Measurements from ENCODE around the gene USP30.
A peak's percentile ranks its signal among the peaks of the same experiment; 100 is the strongest.
"Not testable (repeated sequence)": the region's sequence is repeated elsewhere in the genome, so short reads cannot be mapped to it uniquely, and the experiment has no call there.

Gene USP30

DNA sequence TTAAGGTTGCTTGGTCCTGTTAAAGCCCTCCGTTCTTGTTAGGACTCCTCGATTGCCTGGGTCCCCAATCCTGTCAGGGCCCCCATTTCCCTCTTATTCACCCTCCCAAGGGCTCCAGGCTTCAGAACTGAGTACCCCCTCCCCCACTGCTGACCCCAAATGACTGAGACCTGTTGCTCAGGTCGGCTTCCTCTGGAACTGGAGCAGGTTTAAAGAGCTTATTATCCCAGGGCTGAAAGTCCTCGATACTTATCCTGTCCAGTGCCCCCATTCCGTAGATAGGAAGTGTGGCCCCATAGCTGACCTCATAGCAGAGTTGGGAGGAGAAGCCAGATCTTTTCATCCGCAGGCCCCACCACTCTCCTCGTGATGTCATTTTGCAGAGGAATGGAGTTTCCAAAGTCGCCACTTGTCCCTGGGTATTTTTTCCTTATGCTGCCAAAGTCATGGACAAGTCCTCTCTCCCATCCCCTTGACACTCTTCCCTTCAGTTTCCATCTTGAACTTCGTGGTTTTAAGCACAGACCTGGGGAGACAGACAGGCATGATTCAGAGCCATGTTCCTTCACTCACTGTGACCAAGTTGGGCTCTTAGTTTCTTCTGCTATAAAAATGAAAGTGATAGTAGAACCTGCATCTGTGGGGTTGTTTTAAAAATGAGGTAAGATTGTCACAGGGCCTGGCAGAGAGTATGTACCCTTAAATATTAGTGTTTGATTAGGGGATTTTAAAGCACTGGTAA is 1.2 kb downstream of the USP30 start:
- peak; percentile 50 for DNase-seq (ENCODE audit: low spot score)

DNA sequence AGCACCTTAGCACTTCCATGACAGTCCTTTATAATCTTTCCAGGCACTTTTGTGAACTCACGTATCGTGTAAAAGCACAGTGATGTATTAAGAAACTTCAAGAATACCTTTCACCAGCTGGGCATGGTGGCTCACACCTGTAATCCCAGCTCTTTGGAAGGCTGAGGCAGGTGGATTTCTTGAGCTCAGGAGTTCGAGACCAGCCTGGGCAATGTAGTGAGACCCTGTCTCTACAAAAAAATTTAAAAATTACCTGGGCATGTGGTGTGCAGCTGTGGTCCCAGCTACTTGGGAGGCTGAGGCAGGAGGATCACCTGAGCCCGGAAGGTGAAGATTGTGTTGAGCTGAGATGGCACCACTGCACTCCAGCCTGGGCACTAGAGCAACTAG is 1.7 kb downstream of the USP30 start:
- not testable (repeated sequence) for DNase-seq (ENCODE audit: low spot score)

DNA sequence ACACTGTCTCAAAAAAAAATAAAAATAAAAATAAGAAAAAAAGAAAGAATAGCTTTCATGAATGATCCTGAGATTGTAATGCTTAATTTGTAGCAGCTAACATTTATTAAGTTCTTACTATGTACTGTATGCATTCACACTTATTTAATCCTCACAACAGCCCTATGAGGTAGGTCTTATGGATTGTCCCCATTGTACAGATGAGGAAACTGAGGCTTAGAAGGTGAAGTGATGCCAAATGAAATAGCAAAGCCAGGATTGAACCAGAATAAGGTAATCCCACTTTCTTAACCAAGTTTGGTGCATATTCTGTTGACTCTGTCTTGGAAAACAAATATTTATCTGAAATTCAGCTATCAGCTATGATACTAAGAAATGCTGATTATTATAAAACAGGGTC is 2.1 kb downstream of the USP30 start:
- no peak for DNase-seq (ENCODE audit: low spot score)

DNA sequence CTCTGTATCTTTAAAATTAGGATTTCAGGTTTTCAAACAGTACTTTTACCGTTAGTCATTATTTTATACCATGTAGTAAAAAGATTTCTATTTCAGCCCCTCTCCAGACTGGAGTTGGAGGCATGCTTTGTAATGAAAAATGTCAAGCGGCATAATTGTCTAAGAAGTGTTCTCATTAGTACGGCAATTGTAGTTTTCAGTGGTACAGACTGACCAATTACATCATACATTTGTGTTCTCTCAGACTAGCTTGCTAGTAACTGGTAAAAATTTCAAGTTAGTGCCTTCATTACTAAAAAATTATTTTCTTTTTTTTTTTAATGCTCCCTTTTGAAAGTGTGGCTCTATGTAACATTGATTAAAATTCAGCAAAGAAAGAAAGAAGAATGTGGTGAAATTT is 4.5 kb downstream of the USP30 start:
- no peak for DNase-seq (ENCODE audit: low spot score)

DNA sequence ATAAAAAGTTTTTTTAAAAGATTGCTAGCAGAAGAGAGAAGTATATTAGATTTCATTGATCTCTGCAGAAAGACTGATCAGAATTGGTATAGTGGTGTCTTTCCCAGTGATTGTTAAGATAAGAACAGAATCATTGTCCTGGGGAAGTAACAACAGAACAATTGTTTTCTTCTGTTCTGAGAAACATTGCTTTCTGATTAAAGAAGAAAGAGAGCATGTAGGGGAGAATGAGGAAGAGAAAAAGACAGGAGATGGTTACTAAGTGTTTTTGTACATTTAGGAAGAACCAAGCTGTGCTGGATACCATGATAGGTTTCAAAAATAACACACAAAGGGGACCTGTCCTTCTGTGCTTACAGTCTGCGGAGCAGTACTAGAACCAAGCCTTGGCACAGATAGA is 5.0 kb downstream of the USP30 start:
- no peak for DNase-seq (ENCODE audit: low spot score)

DNA sequence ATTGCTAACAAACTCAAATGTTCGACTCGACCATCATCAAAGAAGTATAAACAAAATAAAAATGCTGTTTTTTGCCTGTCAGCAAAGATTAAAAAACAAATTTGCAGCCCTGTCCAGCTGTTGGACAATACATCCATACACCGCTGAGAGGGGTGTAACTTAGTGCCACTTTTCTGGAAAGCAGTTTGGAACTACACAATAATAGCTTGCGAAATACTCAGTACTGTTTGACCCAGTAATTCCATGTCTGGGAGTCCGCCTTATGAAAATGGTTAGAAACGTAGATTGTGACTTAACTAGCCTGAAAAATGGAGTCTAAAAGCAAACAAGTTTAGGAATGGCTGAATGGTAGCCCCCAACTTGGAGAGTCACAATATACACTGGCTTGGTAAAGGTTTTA is 6.4 kb downstream of the USP30 start:
- no peak for DNase-seq (ENCODE audit: low spot score)

DNA sequence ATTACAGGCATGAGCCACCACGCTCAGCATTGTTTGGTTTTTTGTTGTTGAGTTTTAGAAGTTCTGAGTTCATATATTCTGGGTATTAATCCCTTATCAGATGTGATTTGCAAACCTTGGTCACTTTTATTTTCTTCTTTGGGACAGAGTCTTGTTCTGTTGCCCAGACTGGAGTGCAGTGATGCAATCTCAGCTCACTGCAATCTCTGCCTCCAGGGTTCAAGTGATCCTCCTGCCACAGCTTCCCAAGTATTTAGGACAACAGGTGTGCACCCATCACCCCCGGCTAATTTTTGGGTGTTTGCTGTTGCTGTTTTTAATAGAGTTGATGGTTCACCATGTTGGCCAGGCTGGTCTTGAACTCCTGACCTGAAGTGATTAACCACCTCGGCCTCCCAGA is 11.8 kb downstream of the USP30 start:
- DNase-seq (ENCODE audit: low spot score), result no peak

DNA sequence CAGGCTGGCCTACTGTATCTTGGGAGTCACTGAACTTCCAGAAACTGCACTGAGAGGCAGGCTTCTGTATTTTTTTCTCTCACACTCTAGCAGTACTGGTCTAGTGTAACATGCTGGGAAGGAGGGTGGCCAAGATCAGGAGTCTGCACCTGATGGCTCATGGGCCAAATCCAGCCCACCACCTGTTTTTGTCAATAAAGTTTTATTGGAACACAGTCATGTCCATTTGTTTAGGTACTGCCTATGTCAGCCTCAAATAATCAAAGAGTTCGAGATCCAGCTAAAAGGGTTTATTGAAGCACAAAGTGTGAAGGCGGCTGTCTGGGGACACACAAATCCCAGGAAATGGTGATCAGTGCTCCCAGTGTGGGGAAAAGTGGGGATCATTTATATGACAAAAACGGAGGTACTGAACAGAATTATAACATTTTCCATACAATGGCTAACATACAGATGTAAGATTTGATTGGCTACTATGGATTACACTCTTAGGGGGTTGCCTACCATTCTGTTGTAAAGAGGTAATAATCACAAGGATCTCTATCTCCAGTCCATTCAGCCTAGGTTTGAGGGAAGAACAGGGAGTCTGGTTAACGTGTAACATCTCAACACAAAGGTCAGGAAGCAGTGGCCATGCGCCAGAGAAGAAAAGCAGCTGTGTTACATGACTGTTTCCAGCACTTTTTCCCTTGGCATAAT is 12.9 kb downstream of the USP30 start:
- peak; percentile 29 for DNase-seq (ENCODE audit: low spot score)

DNA sequence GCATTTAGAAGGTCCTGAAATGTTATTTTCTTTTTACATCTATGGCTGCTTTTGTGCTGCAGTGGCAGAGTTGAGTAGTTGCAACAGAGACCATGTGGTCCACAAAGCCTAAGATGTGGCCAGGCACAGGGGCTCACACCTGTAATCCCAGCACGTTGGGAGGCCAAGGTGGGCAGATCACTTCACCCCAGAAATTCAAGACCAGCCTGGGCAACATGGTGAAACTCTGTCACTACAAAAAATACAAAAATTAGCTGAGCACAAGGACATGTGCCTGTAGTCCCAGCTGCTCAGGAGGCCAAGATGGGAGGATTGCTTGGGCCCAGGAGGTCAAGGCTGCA is 13.4 kb downstream of the USP30 start:
- DNase-seq (ENCODE audit: low spot score), result no peak

DNA sequence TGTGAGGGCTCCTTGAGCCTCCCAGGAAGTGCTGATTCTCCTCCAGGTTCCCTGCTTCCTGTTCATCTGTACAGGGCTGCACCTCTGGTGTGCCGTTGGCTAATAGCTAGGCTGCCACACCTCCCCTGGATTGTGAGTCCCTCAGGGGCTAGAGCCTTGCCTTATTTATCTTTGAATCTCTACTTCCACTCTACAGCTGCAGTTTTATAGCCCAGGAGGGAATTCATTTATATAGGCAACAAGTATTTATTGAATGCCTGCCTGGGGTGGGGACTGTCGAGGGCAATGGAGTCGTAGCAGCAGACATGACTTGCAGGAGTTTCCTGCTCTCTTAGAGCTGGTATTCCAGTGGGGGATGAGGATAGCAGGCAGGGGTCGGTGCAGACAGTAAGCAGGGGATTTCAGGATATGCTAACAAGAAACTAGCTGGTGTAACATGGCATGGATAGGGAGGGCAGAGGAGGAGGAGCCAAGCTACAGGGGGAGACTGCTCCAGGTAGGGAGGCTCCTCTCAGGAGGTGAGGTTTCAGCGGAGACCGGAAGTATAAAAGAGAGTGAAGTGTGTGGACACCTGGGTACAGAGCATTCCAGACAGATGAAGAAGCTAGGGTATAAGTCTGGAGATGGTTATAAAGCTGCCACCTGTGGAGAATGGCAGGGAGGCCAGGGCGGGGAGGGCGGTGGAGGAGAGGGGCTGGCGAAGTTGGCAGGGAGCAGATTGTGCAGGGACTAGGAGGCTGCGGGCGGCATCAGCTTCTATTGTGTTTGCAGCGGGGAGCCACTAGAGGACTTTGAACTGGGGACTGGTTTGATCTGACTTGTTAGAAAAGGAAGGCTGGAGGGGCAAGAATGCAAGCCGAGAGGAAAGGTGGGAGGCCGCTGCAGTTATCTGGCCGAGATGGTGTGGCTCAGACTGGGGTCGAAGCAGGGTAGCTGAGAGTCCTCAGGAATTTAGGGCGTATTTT is 17.2 kb downstream of the USP30 start:
- no peak for DNase-seq (ENCODE audit: low spot score)

DNA sequence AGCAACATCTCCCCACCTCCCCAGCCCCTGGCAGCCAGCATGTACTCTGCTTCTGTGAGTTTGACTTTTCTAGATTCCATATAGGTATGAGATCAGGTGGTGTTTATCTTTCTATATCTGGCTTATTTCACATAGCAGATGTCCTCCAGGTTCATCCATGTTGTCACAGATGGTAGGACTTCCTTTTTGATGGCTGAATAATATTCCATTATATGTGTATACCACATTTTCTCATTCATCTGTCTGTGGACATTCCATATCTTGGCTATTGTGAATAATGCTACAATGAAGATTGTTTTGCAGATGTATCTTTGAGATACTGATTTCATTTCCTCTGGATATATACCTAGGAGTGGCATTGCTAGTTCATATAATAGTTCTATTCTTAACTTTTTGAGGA is 22.5 kb downstream of the USP30 start:
- no peak for DNase-seq (ENCODE audit: low spot score)

DNA sequence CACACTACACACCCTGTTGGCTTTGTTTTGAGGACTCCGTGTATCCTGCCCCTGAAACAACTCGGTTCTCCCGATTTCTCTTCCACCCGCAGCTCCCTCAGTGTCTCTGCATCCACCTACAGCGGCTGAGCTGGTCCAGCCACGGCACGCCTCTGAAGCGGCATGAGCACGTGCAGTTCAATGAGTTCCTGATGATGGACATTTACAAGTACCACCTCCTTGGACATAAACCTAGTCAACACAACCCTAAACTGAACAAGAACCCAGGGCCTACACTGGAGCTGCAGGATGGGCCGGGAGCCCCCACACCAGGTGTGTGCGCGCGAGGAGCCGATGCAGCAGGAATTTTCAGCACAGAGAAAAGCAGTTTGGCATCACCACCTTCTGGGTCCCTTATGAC is 30.4 kb downstream of the USP30 start:
- no peak for DNase-seq (ENCODE audit: low spot score)

DNA sequence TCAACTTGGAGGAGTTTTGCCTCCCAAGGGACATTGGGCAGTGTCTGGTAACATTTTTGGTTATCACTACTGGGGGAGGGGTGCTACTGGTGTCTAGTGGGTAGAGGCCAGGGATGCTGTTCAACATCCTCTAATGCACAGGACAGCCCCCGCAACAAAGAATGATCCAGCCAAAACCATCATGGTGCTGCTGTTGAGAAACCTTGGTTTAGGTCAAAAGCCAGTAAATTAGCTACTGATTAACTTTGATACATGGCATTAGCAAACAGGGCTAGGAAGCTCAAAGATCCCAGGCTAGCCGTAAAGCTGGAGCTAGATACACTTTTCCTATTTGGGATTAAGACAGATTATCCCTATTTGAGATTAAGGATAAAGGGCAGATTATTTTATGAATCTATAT is 32.0 kb downstream of the USP30 start:
- DNase-seq (ENCODE audit: low spot score), result no peak

DNA sequence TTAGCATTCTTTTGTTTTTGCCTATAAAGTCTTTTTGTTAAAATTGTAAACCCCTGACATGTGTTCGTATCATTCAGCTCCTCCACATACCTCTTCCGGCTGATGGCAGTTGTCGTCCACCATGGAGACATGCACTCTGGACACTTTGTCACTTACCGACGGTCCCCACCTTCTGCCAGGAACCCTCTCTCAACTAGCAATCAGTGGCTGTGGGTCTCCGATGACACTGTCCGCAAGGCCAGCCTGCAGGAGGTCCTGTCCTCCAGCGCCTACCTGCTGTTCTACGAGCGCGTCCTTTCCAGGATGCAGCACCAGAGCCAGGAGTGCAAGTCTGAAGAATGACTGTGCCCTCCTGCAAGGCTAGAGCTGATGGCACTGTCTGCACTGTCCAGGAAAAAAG is 33.2 kb downstream of the USP30 start:
- no peak for DNase-seq (ENCODE audit: low spot score)

DNA sequence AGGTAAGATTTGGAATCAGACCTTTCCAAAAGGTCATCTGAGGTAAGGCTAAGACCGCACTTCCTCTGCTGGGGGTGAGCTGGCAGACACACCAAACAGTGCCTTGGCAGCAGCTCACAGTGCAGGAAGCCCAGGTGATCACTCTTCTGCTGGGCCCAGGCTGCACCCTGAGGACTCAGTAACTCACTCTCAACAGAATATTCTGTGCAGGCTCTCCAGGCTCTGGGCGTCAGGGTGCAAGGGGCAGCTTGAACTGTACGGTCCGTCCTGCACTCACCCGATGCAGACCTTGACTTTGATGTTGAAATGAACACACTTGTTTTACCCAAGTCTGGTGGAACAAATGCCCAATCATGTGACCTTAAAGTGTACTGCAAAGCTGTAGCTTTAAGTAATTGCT is 34.9 kb downstream of the USP30 start:
- DNase-seq (ENCODE audit: low spot score), result peak; percentile 17

DNA sequence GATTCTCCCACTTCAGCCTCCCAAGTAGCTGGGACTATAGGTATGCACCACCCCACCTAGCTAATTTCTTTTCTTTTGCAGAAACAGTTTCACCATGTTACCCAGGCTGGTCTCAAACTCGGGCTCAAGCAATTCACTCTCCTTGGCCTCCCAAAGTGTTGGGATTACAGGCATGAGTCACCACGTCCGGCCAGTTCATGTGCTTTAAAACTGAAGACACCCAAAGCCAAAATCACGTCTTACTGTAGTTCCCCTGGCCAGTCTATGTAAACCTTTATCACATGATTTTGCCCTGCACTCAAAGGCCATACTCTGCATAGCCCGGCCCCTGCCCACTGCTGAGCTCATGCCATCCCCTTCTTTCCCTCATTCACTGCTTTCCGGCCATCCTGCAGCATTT is 36.4 kb downstream of the USP30 start:
- DNase-seq (ENCODE audit: low spot score), result no peak

DNA sequence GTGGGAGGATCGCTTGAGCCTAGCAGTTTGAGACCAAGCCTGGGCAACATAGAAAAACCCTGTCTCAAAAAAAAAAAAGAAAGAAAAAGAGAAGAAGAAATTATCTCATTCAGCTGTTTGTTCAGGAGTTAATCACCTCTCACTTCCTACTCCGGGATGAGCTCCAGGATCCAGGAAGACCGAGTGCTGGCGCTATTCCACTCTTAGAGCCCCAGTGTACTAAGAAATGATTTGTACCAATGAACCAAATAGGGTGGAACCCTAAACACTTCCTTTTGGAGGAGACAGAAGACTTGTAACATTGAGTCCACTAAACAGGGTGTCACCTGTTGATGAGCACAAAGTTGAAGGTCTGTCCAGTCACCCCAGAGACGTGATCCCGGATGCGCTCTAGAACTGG is 37.3 kb downstream of the USP30 start:
- no peak for DNase-seq (ENCODE audit: low spot score)

DNA sequence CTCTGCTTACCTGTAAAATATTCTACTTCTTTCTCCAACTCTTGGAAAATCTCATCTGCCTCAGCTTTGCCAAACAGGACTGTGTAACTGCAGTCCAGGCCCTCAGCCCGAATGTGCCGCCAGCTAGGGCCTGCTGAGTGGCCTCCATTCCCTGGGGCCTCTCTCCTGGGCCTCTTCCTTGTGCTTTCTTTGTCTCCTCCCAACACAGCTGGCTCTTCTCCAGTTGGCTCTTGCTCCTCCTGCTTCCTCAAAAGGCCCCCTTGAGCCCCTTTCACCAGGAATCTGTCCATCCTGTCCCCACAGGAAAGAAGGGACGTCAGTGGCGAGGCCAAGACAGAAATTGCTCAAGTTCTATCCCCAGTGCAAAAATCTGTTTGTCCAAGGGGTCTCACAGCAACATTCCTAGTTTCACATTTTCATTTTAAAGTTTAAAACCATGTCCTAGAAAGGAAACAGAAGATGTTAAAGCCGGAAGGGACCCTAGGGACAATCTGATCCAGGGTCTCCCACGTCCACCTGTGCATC is 40.2 kb downstream of the USP30 start:
- DNase-seq (ENCODE audit: low spot score), result no peak

DNA sequence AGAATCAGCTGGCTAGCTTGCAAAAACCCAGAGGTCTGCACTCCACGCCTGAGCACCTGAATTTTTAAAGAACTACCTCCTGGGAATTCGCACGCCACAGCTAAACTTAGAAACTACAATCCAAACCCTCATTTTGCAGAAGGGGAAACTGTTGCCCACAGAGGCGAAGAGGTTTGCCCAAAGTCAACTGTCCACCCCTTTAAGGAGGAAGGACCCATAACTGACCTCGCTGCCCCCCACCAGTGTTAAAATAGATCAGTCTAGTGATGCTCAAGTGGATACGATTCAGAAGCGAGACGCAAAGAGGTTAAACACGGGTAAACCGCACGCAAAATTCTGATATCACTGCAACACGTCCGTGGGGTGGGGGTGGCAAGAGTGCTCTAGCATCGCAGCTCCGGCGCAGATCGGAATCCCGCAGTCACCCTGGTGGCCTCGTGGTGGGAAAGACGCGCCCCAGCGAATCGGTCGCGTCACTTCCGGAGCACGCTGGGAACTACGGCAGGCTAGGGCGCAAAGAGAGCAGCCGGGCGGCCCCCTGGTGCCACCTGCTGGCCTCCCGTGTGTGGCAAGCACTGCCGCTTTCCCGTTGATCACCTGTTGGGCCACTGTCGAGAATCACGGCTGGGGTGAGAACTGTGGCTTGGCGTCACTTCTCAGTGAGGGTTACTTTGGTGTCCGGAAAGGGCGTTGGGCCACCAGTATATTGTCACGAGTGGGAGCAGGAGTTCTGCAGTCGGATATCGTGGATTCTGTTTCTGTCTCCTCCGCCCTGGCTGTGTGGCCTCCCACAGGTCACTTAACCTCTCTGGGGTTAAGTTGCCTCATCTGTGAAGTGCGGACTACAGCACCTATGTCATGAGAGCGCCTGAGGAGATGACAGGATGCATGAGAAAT is 40.9 kb downstream of the USP30 start, which contains the start of gene ALKBH2:
ALKBH2 (minus strand) TSS at position 451 of the 897 bp plus-strand sequence. CDS start 686 bp downstream, outside the sequence.
- peak; percentile 92 for DNase-seq (ENCODE audit: low spot score)

DNA sequence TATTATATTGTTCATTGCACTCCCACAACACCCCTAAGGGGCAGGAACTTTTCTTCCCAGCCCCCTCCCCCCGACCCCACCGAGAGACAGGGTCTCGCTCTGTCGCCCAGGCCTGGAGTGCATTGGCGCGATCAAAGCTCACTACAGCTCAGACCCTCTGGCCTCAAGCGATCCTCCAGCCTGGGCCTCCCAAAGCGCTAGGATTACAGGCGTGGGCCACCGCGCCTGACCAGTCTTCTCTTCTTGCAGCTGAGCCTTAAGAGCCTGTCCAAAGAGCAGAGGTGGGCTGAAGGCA is 44.7 kb downstream of the USP30 start:
- no peak for DNase-seq (ENCODE audit: low spot score)

DNA sequence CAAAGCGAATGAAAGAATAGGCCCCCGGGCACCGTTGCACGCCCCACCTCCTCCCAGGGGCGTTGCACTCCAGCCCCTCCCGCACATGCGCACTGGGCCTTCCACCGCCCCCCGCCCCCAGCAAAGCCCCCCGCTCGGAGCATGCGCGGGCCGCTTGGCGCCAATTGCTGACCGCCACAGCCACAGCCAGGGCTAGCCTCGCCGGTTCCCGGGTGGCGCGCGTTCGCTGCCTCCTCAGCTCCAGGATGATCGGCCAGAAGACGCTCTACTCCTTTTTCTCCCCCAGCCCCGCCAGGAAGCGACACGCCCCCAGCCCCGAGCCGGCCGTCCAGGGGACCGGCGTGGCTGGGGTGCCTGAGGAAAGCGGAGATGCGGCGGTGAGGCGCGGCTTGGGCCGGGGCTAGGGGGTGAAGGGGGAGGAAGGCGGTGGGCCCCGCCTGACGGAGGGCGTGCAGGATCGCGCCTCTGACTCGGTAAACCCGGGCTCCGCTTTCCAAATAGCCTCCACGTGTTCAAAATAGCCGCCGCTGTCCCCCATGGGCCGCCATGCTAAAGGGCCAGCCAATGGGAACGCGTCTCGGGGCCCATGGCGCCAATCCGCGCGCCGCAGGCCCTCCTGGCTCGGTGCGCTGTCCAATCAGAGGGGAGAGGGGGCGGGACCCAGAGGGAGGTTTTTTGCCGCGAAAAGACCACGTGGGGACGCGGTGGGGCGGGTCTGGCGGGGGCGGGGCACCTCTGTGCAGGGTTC is 45.2 kb downstream of the USP30 start, which contains the start of gene UNG:
UNG (plus strand) TSS at position 163 of the 748 bp plus-strand sequence; CDS start at position 246, 83 bp downstream.
- DNase-seq (ENCODE audit: low spot score), result peak; percentile 94

Measured in kidney tubule cell (primary cell).